ENCODE measurements around the gene ALDH1B1. TPM values are rescaled to one million over a fixed set of nuclear protein-coding genes. Genes with fewer than 3 reads are reported as not detected.
A peak's percentile ranks its signal among the peaks of the same experiment; 100 is the strongest.

ALDH1B1 gene
- polyA plus RNA-seq: 10 to 100 TPM in 1 of 2 donors, 1 to 10 TPM in 1; 2.9 to 12.3 TPM

DNA sequence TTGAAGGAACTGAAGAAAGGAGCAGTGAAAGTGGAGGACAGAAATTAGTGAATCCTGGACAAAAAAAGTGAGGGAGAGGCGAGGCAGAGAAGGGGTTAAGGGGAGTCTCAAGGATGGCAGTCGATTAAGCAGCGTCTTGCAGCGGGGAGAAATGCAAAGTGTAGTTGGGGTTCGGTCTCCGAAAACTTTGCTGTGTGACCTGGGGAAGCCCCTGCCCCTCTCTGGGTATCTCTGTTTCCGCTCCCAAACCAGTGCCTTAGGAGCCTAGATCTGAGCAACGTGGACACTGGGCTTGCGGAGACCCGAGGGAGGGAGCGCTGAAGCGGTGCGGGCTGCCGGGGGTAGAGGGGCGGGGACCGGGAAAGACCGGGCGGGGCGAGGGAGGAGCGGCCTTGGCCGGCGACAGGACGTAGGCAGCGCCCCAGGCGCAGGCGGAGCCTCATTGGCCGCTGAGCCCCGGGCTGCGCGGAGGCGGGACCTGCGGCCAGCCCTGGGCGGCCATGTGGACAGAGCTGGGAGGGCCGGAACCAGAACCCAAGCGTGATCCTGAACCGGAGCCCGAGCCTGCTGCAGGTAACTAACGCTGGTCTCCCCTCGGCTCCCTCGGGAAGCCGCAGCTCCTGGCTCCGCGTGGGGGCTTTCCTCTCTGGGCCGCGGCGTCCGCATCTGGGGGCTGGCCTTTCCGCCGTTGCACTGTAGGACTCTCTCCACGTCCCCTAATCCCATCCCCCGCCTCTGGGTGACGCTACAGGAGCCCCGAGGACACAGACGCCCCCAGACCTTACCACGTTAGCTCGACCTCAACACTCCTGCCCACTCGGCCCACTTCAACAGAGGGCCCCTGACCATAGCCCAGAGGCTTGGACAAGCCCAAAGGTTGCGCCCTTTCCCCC lies at the start of gene ALDH1B1:
TSS of gene ALDH1B1 (plus strand) at position 468 of the 893 bp plus-strand sequence. CDS start 3,047 bp downstream, outside the sequence.
- Histone ChIP-seq H3K9me3 (ENCODE audit: control insufficient read depth in 2 of 2, insufficient read depth in 1 of 2, low read depth in 1 of 2, low read length in 1 of 2) (no peaks in the 10 kb centered on the region), H3K27me3 (ENCODE audit: control insufficient read depth in 1 of 2, insufficient read depth in 2 of 2, low read length in 2 of 2) (no peaks in the 10 kb centered on the region), H3K27ac (ENCODE audit: low read depth in 2 of 2, low read length in 1 of 2) (peak within 1 kb of the TSS; percentile 57 to 80), H3K4me3 (ENCODE audit: low read depth in 1 of 2, low read length in 2 of 2) (peak within 1 kb of the TSS; percentile 65 to 75), H3K36me3 (ENCODE audit: control insufficient read depth in 2 of 2, insufficient read depth in 2 of 2, low read length in 1 of 2) (peaks cover 0 to 11% of the 10 kb centered on the region in 2 donors), H3K4me1 (ENCODE audit: control insufficient read depth in 2 of 2, insufficient read depth in 2 of 2, low read length in 1 of 2) (peaks cover 0 to 3% of the 10 kb centered on the region in 2 donors)
- WGBS, 2 donors: 0 to 1% methylated on average over 55 to 58 of the region's 58 CpGs

GRCh38 chr9:38343037-38343436 lies 49.5 kb upstream of the ALDH1B1 start:
- no peak overlapping the region for H3K4me3 ChIP-seq (ENCODE audit: low read depth in 1 of 2, low read length in 2 of 2)
- no peaks in the 10 kb centered on the region for H3K27me3 ChIP-seq (ENCODE audit: control insufficient read depth in 1 of 2, insufficient read depth in 2 of 2, low read length in 2 of 2)
- WGBS, 2 donors: 93 to 94% methylated on average over 3 of the region's 3 CpGs
- H3K36me3 ChIP-seq (ENCODE audit: control insufficient read depth in 2 of 2, insufficient read depth in 2 of 2, low read length in 1 of 2): no peaks in the 10 kb centered on the region
- H3K9me3 ChIP-seq (ENCODE audit: control insufficient read depth in 2 of 2, insufficient read depth in 1 of 2, low read depth in 1 of 2, low read length in 1 of 2): no peaks in the 10 kb centered on the region
- H3K4me1 ChIP-seq (ENCODE audit: control insufficient read depth in 2 of 2, insufficient read depth in 2 of 2, low read length in 1 of 2): no peaks in the 10 kb centered on the region
- H3K27ac ChIP-seq (ENCODE audit: low read depth in 2 of 2, low read length in 1 of 2): no peak overlapping the region

GRCh38 chr9:38343552-38343951 lies 49.0 kb upstream of the ALDH1B1 start:
- WGBS, 2 donors: 88 to 89% methylated on average over 6 of the region's 6 CpGs
- no peaks in the 10 kb centered on the region for H3K36me3 ChIP-seq (ENCODE audit: control insufficient read depth in 2 of 2, insufficient read depth in 2 of 2, low read length in 1 of 2)

DNA sequence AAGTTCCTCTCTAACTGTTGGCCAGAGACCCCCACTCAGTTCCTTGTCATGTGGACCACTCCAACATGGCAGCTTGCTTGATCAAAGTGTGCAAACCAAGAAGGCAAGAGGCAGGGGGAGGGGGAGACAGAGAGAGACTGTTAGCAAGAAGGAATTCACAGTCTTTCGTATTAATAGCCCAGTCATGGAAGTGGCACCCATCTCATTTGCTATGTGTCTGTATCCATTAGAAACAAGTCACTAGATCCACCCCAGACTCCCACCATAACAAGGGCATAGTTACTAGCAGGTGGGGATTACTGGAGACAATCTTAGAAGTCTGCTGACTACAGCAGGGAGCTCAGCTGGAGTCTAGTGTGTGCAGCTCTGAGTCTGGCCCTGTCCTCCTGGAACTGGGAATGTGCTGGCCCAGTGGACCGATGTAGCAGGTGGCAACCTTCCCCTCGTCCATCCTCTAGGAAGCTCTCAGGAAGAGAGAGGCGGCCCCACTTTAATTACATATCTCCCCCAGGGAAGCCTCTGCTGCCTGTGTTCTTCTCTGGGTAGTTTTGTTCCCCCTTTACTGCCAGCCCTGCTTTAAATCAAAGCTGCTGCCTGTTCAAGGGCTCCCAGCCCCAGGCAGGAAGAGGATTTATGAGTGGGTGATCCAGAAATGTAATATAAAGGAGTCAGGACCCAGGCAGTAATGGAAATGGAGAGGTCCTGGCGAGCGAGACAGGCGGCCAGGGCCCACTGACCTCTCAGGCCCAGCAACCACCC lies 47.8 kb upstream of the ALDH1B1 start:
- Histone ChIP-seq H3K4me1 (ENCODE audit: control insufficient read depth in 2 of 2, insufficient read depth in 2 of 2, low read length in 1 of 2) (no peaks in the 10 kb centered on the region), H3K27ac (ENCODE audit: low read depth in 2 of 2, low read length in 1 of 2) (no peak overlapping the region), H3K9me3 (ENCODE audit: control insufficient read depth in 2 of 2, insufficient read depth in 1 of 2, low read depth in 1 of 2, low read length in 1 of 2) (no peaks in the 10 kb centered on the region), H3K27me3 (ENCODE audit: control insufficient read depth in 1 of 2, insufficient read depth in 2 of 2, low read length in 2 of 2) (no peaks in the 10 kb centered on the region), H3K4me3 (ENCODE audit: low read depth in 1 of 2, low read length in 2 of 2) (no peak overlapping the region), H3K36me3 (ENCODE audit: control insufficient read depth in 2 of 2, insufficient read depth in 2 of 2, low read length in 1 of 2) (no peaks in the 10 kb centered on the region)
- WGBS, 2 donors: 83 to 86% methylated on average over 7 of the region's 7 CpGs

More at GRCh38 chr9:38343552-38343951, 49.0 kb upstream of the ALDH1B1 start:
- H3K27me3 ChIP-seq (ENCODE audit: control insufficient read depth in 1 of 2, insufficient read depth in 2 of 2, low read length in 2 of 2): no peaks in the 10 kb centered on the region
- no peaks in the 10 kb centered on the region for H3K4me1 ChIP-seq (ENCODE audit: control insufficient read depth in 2 of 2, insufficient read depth in 2 of 2, low read length in 1 of 2)
- no peak overlapping the region for H3K4me3 ChIP-seq (ENCODE audit: low read depth in 1 of 2, low read length in 2 of 2)
- H3K9me3 ChIP-seq (ENCODE audit: control insufficient read depth in 2 of 2, insufficient read depth in 1 of 2, low read depth in 1 of 2, low read length in 1 of 2): no peaks in the 10 kb centered on the region
- no peak overlapping the region for H3K27ac ChIP-seq (ENCODE audit: low read depth in 2 of 2, low read length in 1 of 2)

- 87 to 90% methylated on average over 10 of the region's 10 CpGs for WGBS, 2 donors
- H3K27ac ChIP-seq (ENCODE audit: low read depth in 2 of 2, low read length in 1 of 2): no peak overlapping the region
- no peaks in the 10 kb centered on the region for H3K9me3 ChIP-seq (ENCODE audit: control insufficient read depth in 2 of 2, insufficient read depth in 1 of 2, low read depth in 1 of 2, low read length in 1 of 2)
- H3K27me3 ChIP-seq (ENCODE audit: control insufficient read depth in 1 of 2, insufficient read depth in 2 of 2, low read length in 2 of 2): no peaks in the 10 kb centered on the region
- no peaks in the 10 kb centered on the region for H3K4me1 ChIP-seq (ENCODE audit: control insufficient read depth in 2 of 2, insufficient read depth in 2 of 2, low read length in 1 of 2)
- H3K4me3 ChIP-seq (ENCODE audit: low read depth in 1 of 2, low read length in 2 of 2): no peak overlapping the region
- H3K36me3 ChIP-seq (ENCODE audit: control insufficient read depth in 2 of 2, insufficient read depth in 2 of 2, low read length in 1 of 2): no peaks in the 10 kb centered on the region
Measured at GRCh38 chr9:38345851-38346755, 46.4 kb upstream of the ALDH1B1 start.

GRCh38 chr9:38346811-38347210 lies 45.7 kb upstream of the ALDH1B1 start:
- no peaks in the 10 kb centered on the region for H3K27me3 ChIP-seq (ENCODE audit: control insufficient read depth in 1 of 2, insufficient read depth in 2 of 2, low read length in 2 of 2)
- WGBS, 2 donors: 40 to 42% methylated on average over 7 of the region's 7 CpGs
- no peak overlapping the region for H3K4me3 ChIP-seq (ENCODE audit: low read depth in 1 of 2, low read length in 2 of 2)
- no peaks in the 10 kb centered on the region for H3K36me3 ChIP-seq (ENCODE audit: control insufficient read depth in 2 of 2, insufficient read depth in 2 of 2, low read length in 1 of 2)
- no peak overlapping the region for H3K27ac ChIP-seq (ENCODE audit: low read depth in 2 of 2, low read length in 1 of 2)
- H3K4me1 ChIP-seq (ENCODE audit: control insufficient read depth in 2 of 2, insufficient read depth in 2 of 2, low read length in 1 of 2): no peaks in the 10 kb centered on the region
- H3K9me3 ChIP-seq (ENCODE audit: control insufficient read depth in 2 of 2, insufficient read depth in 1 of 2, low read depth in 1 of 2, low read length in 1 of 2): no peaks in the 10 kb centered on the region

DNA sequence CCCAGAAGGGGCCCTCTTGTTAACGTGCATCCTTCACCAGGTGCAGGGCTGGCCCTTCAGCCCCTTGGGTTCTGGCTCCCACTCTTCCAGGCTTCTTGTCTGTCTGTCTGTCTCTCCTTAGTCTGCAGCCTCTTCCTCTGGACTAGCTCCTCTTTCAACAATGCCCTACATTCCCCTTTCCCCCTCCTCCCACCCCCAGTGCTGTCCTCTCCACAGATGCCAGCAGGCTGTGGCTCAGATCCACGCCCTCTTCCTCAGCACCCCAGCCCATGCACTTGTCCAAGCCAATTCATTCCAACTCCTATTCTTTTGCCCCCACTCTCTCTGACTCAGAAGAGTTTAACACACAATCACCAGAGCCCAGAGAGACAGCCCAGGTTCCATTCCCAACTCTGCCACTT lies 45.2 kb upstream of the ALDH1B1 start:
- WGBS, 2 donors: 51 to 60% methylated on average over 2 of the region's 2 CpGs
- Histone ChIP-seq H3K27ac (ENCODE audit: low read depth in 2 of 2, low read length in 1 of 2) (no peak overlapping the region), H3K36me3 (ENCODE audit: control insufficient read depth in 2 of 2, insufficient read depth in 2 of 2, low read length in 1 of 2) (no peaks in the 10 kb centered on the region), H3K27me3 (ENCODE audit: control insufficient read depth in 1 of 2, insufficient read depth in 2 of 2, low read length in 2 of 2) (no peaks in the 10 kb centered on the region), H3K4me3 (ENCODE audit: low read depth in 1 of 2, low read length in 2 of 2) (no peak overlapping the region), H3K4me1 (ENCODE audit: control insufficient read depth in 2 of 2, insufficient read depth in 2 of 2, low read length in 1 of 2) (no peaks in the 10 kb centered on the region), H3K9me3 (ENCODE audit: control insufficient read depth in 2 of 2, insufficient read depth in 1 of 2, low read depth in 1 of 2, low read length in 1 of 2) (no peaks in the 10 kb centered on the region)

DNA sequence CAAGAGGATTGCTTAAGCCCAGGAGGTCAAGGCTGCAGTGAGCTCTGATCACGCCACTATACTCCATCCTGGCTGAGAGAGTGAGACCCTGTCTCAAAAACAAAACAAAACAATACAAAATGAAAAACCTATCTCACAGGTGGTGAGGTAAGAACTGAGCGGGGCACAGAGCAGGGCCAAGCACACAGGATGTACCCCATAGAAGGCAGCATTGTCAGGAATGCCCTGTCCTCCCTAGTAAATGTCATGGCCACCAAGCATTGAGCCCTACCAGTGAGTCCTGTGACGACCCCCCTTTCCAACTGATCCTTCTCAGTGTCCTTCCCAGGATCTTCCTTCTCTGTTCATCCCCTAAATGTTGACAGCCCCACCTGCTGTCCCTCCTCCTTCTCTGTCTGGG lies 44.6 kb upstream of the ALDH1B1 start:
- WGBS, 2 donors: 88 to 92% methylated on average over 2 to 3 of the region's 3 CpGs
- Histone ChIP-seq H3K27ac (ENCODE audit: low read depth in 2 of 2, low read length in 1 of 2) (no peak overlapping the region), H3K36me3 (ENCODE audit: control insufficient read depth in 2 of 2, insufficient read depth in 2 of 2, low read length in 1 of 2) (no peaks in the 10 kb centered on the region), H3K9me3 (ENCODE audit: control insufficient read depth in 2 of 2, insufficient read depth in 1 of 2, low read depth in 1 of 2, low read length in 1 of 2) (no peaks in the 10 kb centered on the region), H3K27me3 (ENCODE audit: control insufficient read depth in 1 of 2, insufficient read depth in 2 of 2, low read length in 2 of 2) (no peaks in the 10 kb centered on the region), H3K4me1 (ENCODE audit: control insufficient read depth in 2 of 2, insufficient read depth in 2 of 2, low read length in 1 of 2) (no peaks in the 10 kb centered on the region), H3K4me3 (ENCODE audit: low read depth in 1 of 2, low read length in 2 of 2) (no peak overlapping the region)

DNA sequence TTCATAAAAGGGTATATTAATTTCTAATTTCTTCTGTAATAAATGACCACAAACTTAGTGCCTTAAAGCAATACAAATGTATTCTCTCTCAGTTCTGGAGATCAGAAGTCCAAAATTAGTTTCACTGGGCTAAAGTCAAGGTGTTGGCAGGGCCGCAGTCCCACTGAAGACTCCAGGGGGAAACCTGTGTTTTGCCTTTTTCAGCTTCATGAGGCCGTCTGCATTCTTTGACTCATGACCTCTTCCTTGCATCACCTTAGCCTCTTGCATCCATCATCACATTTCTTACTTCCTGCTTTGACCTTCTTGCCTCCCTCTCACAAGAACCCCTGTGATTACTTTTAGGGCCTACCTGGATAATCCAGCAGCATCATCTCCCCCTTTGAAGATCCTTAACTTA lies 42.0 kb upstream of the ALDH1B1 start:
- Histone ChIP-seq H3K36me3 (ENCODE audit: control insufficient read depth in 2 of 2, insufficient read depth in 2 of 2, low read length in 1 of 2) (no peaks in the 10 kb centered on the region), H3K4me1 (ENCODE audit: control insufficient read depth in 2 of 2, insufficient read depth in 2 of 2, low read length in 1 of 2) (no peaks in the 10 kb centered on the region)
- 90 to 97% methylated on average over 2 of the region's 2 CpGs for WGBS, 2 donors

More for the DNA sequence above, 42.0 kb upstream of the ALDH1B1 start:
- Histone ChIP-seq H3K4me3 (ENCODE audit: low read depth in 1 of 2, low read length in 2 of 2) (no peak overlapping the region), H3K9me3 (ENCODE audit: control insufficient read depth in 2 of 2, insufficient read depth in 1 of 2, low read depth in 1 of 2, low read length in 1 of 2) (no peaks in the 10 kb centered on the region), H3K27ac (ENCODE audit: low read depth in 2 of 2, low read length in 1 of 2) (no peak overlapping the region), H3K27me3 (ENCODE audit: control insufficient read depth in 1 of 2, insufficient read depth in 2 of 2, low read length in 2 of 2) (no peaks in the 10 kb centered on the region)

Measured in esophagus (tissue), 2 donors.